ENCODE results near the gene PRDM13.
"Not testable (repeated sequence)": the region's sequence is repeated elsewhere in the genome, so short reads cannot be mapped to it uniquely, and the experiment has no call there.

Gene PRDM13

DNA sequence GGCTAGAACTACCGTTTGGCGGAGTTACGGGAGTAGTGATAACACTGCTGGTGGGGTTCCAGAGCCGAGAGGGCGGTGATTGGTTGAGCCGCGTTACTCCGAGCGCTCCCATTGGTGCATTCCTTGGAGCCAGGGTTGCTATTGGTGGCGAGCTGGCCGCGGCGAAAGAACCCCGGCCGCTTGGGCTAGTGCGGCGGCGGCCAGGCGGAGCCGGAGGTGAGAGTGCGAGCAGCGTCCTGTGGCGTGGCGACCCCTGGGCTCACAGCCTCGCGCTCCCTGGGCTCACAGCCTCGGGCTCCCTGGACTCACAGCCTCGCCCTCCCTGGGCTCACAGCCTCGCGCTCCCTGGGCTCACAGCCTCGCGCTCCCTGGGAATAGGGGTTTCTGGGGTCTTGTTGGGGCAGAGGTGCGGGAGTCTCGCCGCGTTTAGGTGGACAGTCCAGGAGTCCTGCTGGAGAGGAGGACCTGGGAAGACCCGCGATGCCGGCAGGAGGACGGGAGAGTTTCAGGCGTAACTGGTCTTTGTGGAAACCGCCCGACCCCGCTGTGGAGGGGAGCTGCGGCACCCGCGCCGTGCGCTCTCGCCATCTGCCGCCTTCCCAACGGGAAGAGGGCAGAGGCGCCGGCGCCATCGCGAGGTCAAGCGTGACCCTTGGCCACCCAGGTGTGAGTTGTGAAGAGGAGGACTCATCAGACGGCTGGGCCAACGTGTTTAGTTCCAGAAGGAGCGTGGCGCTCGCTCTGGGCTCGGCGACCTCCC, 12.2 kb downstream of the PRDM13 start:
- ATAC-seq = no peak; the same call in 2 of the 3 replicates
- no peak for TF ChIP-seq ZNF70 (CRISPR knock-in tag; IDR thresholded peaks at IDR 0.05)
- no peak for TF ChIP-seq TCF4 (CRISPR knock-in tag; IDR thresholded peaks at IDR 0.05; ENCODE audit: borderline replicate concordance)
- no peak for TF ChIP-seq TOX (CRISPR knock-in tag; IDR thresholded peaks at IDR 0.05; ENCODE audit: borderline replicate concordance)

DNA sequence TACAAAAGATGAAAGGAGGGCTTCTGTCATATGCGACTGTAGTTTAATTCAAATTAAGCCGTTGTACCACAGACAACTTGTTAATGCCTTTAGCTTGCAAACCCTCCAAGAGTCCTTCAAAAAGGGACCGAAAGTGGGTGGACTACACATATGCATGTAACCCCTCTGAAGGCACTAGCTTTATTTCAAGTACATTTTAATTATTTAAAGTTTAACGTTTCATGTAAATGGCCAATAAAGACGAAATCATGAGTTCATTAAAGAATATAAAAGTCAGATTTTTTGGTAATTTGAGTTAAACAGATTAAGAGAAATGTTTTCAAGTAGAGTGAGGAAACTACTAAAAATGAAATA, 12.8 kb downstream of the PRDM13 start:
- no peak for TF ChIP-seq TCF4 (CRISPR knock-in tag; IDR thresholded peaks at IDR 0.05; ENCODE audit: borderline replicate concordance)
- TF ChIP-seq, protein P1, sequence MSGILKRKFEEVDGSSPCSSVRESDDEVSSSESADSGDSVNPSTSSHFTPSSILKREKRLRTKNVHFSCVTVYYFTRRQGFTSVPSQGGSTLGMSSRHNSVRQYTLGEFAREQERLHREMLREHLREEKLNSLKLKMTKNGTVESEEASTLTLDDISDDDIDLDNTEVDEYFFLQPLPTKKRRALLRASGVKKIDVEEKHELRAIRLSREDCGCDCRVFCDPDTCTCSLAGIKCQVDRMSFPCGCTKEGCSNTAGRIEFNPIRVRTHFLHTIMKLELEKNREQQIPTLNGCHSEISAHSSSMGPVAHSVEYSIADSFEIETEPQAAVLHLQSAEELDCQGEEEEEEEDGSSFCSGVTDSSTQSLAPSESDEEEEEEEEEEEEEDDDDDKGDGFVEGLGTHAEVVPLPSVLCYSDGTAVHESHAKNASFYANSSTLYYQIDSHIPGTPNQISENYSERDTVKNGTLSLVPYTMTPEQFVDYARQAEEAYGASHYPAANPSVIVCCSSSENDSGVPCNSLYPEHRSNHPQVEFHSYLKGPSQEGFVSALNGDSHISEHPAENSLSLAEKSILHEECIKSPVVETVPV (CRISPR knock-in tag; IDR thresholded peaks at IDR 0.05) = no peak
- TF ChIP-seq, protein P2, sequence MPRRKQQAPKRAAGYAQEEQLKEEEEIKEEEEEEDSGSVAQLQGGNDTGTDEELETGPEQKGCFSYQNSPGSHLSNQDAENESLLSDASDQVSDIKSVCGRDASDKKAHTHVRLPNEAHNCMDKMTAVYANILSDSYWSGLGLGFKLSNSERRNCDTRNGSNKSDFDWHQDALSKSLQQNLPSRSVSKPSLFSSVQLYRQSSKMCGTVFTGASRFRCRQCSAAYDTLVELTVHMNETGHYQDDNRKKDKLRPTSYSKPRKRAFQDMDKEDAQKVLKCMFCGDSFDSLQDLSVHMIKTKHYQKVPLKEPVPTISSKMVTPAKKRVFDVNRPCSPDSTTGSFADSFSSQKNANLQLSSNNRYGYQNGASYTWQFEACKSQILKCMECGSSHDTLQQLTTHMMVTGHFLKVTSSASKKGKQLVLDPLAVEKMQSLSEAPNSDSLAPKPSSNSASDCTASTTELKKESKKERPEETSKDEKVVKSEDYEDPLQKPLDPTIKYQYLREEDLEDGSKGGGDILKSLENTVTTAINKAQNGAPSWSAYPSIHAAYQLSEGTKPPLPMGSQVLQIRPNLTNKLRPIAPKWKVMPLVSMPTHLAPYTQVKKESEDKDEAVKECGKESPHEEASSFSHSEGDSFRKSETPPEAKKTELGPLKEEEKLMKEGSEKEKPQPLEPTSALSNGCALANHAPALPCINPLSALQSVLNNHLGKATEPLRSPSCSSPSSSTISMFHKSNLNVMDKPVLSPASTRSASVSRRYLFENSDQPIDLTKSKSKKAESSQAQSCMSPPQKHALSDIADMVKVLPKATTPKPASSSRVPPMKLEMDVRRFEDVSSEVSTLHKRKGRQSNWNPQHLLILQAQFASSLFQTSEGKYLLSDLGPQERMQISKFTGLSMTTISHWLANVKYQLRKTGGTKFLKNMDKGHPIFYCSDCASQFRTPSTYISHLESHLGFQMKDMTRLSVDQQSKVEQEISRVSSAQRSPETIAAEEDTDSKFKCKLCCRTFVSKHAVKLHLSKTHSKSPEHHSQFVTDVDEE (CRISPR knock-in tag; IDR thresholded peaks at IDR 0.05) = no peak
- TF ChIP-seq, protein P3, sequence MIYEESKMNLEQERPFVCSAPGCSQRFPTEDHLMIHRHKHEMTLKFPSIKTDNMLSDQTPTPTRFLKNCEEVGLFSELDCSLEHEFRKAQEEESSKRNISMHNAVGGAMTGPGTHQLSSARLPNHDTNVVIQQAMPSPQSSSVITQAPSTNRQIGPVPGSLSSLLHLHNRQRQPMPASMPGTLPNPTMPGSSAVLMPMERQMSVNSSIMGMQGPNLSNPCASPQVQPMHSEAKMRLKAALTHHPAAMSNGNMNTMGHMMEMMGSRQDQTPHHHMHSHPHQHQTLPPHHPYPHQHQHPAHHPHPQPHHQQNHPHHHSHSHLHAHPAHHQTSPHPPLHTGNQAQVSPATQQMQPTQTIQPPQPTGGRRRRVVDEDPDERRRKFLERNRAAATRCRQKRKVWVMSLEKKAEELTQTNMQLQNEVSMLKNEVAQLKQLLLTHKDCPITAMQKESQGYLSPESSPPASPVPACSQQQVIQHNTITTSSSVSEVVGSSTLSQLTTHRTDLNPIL (CRISPR knock-in tag; IDR thresholded peaks at IDR 0.05; ENCODE audit: low read depth) = no peak
- TF ChIP-seq TOX (CRISPR knock-in tag; IDR thresholded peaks at IDR 0.05; ENCODE audit: borderline replicate concordance) = no peak
- TF ChIP-seq ARNTL (CRISPR knock-in tag; IDR thresholded peaks at IDR 0.05; ENCODE audit: borderline replicate concordance, low read depth) = no peak
- TF ChIP-seq, protein P4, sequence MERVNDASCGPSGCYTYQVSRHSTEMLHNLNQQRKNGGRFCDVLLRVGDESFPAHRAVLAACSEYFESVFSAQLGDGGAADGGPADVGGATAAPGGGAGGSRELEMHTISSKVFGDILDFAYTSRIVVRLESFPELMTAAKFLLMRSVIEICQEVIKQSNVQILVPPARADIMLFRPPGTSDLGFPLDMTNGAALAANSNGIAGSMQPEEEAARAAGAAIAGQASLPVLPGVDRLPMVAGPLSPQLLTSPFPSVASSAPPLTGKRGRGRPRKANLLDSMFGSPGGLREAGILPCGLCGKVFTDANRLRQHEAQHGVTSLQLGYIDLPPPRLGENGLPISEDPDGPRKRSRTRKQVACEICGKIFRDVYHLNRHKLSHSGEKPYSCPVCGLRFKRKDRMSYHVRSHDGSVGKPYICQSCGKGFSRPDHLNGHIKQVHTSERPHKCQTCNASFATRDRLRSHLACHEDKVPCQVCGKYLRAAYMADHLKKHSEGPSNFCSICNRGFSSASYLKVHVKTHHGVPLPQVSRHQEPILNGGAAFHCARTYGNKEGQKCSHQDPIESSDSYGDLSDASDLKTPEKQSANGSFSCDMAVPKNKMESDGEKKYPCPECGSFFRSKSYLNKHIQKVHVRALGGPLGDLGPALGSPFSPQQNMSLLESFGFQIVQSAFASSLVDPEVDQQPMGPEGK (CRISPR knock-in tag; IDR thresholded peaks at IDR 0.05; ENCODE audit: borderline replicate concordance) = no peak
- no peak for TF ChIP-seq ZFP30 (CRISPR knock-in tag; IDR thresholded peaks at IDR 0.05)
- no peak for TF ChIP-seq BACH2 (CRISPR knock-in tag; IDR thresholded peaks at IDR 0.05; ENCODE audit: borderline replicate concordance)
- TF ChIP-seq SNAI2 (CRISPR knock-in tag; IDR thresholded peaks at IDR 0.05) = no peak
- TF ChIP-seq ZFP3 (CRISPR knock-in tag; IDR thresholded peaks at IDR 0.05) = no peak
- no peak for TF ChIP-seq ZNF8 (CRISPR knock-in tag; IDR thresholded peaks at IDR 0.05)
- no peak for TF ChIP-seq CSDC2 (CRISPR knock-in tag; IDR thresholded peaks at IDR 0.05)
- TF ChIP-seq RARB (CRISPR knock-in tag; IDR thresholded peaks at IDR 0.05) = no peak
- no peak for TF ChIP-seq OSR1 (CRISPR knock-in tag; IDR thresholded peaks at IDR 0.05)
- TF ChIP-seq, protein P5, sequence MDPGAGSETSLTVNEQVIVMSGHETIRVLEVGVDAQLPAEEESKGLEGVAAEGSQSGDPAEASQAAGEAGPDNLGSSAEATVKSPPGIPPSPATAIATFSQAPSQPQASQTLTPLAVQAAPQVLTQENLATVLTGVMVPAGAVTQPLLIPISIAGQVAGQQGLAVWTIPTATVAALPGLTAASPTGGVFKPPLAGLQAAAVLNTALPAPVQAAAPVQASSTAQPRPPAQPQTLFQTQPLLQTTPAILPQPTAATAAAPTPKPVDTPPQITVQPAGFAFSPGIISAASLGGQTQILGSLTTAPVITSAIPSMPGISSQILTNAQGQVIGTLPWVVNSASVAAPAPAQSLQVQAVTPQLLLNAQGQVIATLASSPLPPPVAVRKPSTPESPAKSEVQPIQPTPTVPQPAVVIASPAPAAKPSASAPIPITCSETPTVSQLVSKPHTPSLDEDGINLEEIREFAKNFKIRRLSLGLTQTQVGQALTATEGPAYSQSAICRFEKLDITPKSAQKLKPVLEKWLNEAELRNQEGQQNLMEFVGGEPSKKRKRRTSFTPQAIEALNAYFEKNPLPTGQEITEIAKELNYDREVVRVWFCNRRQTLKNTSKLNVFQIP (CRISPR knock-in tag; IDR thresholded peaks at IDR 0.05; ENCODE audit: borderline replicate concordance, low read depth) = no peak
- TF ChIP-seq PPARA (CRISPR knock-in tag; IDR thresholded peaks at IDR 0.05; ENCODE audit: borderline replicate concordance) = no peak
- ATAC-seq = no peak

DNA sequence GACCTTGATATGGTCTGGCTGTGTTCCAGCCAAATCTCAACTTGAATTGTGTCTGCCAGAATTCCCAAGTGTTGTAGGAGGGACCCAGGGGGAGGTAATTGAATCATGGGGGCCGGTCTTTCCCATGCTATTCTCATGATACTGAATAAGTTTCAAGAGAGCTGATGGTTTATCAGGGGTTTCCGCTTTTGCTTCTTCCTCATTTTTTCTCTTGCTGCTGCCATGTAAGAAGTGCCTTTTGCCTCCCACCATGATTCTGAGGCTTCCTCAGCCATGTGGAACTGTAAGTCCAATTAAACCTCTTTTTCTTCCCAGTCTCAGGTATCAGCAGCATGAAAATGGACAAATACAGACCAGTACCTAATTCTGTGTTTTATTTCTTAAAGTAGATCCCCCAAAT, 15.4 kb downstream of the PRDM13 start:
- ATAC-seq = not testable (repeated sequence)

DNA sequence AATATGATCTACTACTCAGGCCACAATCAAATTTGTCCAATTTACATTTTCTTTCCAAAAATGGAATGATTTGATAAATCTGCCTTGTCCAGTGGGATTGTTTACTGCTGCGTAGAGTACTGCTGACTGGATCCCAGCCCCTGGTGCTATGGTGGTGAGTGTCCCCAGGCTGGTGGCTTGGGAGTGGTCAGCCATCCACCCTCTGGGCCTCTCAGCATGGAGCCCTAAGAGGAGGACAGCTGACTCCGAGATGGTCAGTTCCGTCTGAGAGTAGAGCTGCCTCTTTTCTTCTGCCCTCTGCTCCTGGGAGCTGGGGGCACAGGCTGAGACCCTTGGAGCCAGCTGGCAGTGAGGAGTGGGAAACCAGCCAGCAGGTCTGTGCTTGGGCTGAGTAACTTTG, 22.7 kb downstream of the PRDM13 start:
- no peak for ATAC-seq
- TF ChIP-seq, protein P5 (CRISPR knock-in tag; IDR thresholded peaks at IDR 0.05; ENCODE audit: borderline replicate concordance, low read depth) = no peak
- TF ChIP-seq, protein P2 (CRISPR knock-in tag; IDR thresholded peaks at IDR 0.05) = no peak
- TF ChIP-seq ZC3H10 (CRISPR knock-in tag; IDR thresholded peaks at IDR 0.05) (no peak), TOX (CRISPR knock-in tag; IDR thresholded peaks at IDR 0.05; ENCODE audit: borderline replicate concordance) (no peak), BACH2 (CRISPR knock-in tag; IDR thresholded peaks at IDR 0.05; ENCODE audit: borderline replicate concordance) (no peak), SNAI2 (CRISPR knock-in tag; IDR thresholded peaks at IDR 0.05) (no peak)
- TF ChIP-seq, protein P1 (CRISPR knock-in tag; IDR thresholded peaks at IDR 0.05) = no peak

Data from SK-N-SH treated with all-trans-retinoic acid at 6 μM for 48 hours (cell line).